H1 (cell line): ENCODE results near the gene PI4KA. TPM values are rescaled to one million over a fixed set of nuclear protein-coding genes. Genes with fewer than 3 reads are reported as not detected.

Source experiments
- CTCF ChIA-PET: fragments of 300-600 bp; sonication (Branson Sonifier 250); formaldehyde crosslinking; loops from one replicate; lab custom pipeline; 2021; ENCODE audit not compliant: partially characterized antibody; lab: Charles Lee
- POLR2A ChIA-PET: fragments of 300-600 bp; sonication (Branson Sonifier 250); formaldehyde crosslinking; loops from one replicate; lab custom pipeline; 2021; ENCODE audit warnings: inconsistent platforms; ENCODE audit not compliant: partially characterized antibody; lab: Charles Lee
- DNase-seq, 2 experiments: peaks; one replicate each; pipeline versions ENCODE4 v3.0.0 to v3.0.0-alpha.2; 2010 to 2022; ENCODE audit warnings: low spot score in 2 of 2, low read depth in 1 of 2, mixed read lengths in 1 of 2
- FAIRE-seq: peaks from 2 replicates; lab custom pipeline; 2011; peaks lifted over from hg19 to GRCh38; lab: Jason Lieb, UNC
- H2AFZ ChIP-seq: 2 replicates; pipeline ENCODE4 v1.8.1; 2012; ENCODE audit warnings: low read length, inconsistent platforms
- H2AK5ac ChIP-seq: 2 replicates; pipeline ENCODE4 v1.6.1; 2013; ENCODE audit warnings: low read depth, low read length
- H2BK120ac ChIP-seq: replicated peaks from 2 replicates; pipeline ENCODE3; 2013; ENCODE audit warnings: low read depth, low read length, inconsistent platforms
- H2BK12ac ChIP-seq: 2 replicates; pipeline ENCODE4 v1.6.1; 2013; ENCODE audit warnings: low read depth, low read length
- H2BK15ac ChIP-seq: 2 replicates; pipeline ENCODE4 v1.6.1; 2013; ENCODE audit warnings: low read length
- H2BK20ac ChIP-seq: 2 replicates; pipeline ENCODE4 v1.6.1; 2013; ENCODE audit warnings: low read length
- H2BK5ac ChIP-seq: 2 replicates; pipeline ENCODE4 v1.6.1; 2013; ENCODE audit warnings: low read depth, low read length
- H3K14ac ChIP-seq: 2 replicates; pipeline ENCODE4 v1.6.1; 2013; ENCODE audit warnings: inconsistent platforms; ENCODE audit not compliant: insufficient read length
- H3K18ac ChIP-seq: 2 replicates; pipeline ENCODE4 v1.6.1; 2013; ENCODE audit warnings: low read length; ENCODE audit errors: extremely low read depth
- H3K23ac ChIP-seq: 2 replicates; pipeline ENCODE4 v1.6.1; 2013; ENCODE audit warnings: inconsistent platforms; ENCODE audit not compliant: insufficient read length
- H3K23me2 ChIP-seq: 2 replicates; pipeline ENCODE4 v1.6.1; 2013; ENCODE audit warnings: low read depth, low read length
- H3K27ac ChIP-seq: 2 replicates; pipeline ENCODE4 v1.6.1; 2011; ENCODE audit warnings: low read depth, low read length, inconsistent platforms
- H3K27me3 ChIP-seq, 4 experiments: replicated peaks in 1 of 4; 1 replicate in 1 of 4; 2 replicates in 3 of 4; pipeline versions ENCODE4 v1.6.1 to v1.8.1; 2011 to 2013; ENCODE audit warnings: low read length in 3 of 4, mild to moderate bottlenecking in 3 of 4, inconsistent platforms in 2 of 4, mixed read lengths in 2 of 4, moderate library complexity in 1 of 4; ENCODE audit not compliant: control insufficient read depth in 3 of 4, insufficient read depth in 3 of 4; ENCODE audit errors: extremely low read depth in 1 of 4
- H3K36me3 ChIP-seq, 4 experiments: 2 replicates each; pipeline versions ENCODE4 v1.6.1 to v1.8.1; 2011 to 2013; ENCODE audit warnings: mild to moderate bottlenecking in 4 of 4, low read length in 3 of 4, moderate library complexity in 2 of 4, control low read depth in 1 of 4, inconsistent platforms in 1 of 4; ENCODE audit not compliant: insufficient read depth in 4 of 4, control insufficient read depth in 2 of 4
- H3K4ac ChIP-seq: replicated peaks from 2 replicates; pipeline ENCODE3; 2013; ENCODE audit warnings: low read length, low read depth, mixed read lengths, inconsistent platforms; ENCODE audit not compliant: insufficient read length
- H3K4me1 ChIP-seq, 4 experiments: replicated peaks in 1 of 4; 1 replicate in 1 of 4; 2 replicates in 3 of 4; pipeline versions ENCODE4 v1.6.1 to v1.8.1; 2011 to 2013; ENCODE audit warnings: low read length in 3 of 4, inconsistent platforms in 2 of 4, mixed read lengths in 1 of 4; ENCODE audit not compliant: insufficient read depth in 4 of 4, control insufficient read depth in 3 of 4
- H3K4me2 ChIP-seq, 2 experiments: 2 replicates each; pipeline versions ENCODE4 v1.6.1 to v1.8.1; 2011 to 2013; ENCODE audit warnings: low read depth in 2 of 2, low read length in 2 of 2, control low read depth in 1 of 2, inconsistent platforms in 1 of 2, mild to moderate bottlenecking in 1 of 2; ENCODE audit not compliant: insufficient read depth in 1 of 2
- H3K4me3 ChIP-seq, 4 experiments: fragments of 200-600, 300-600 bp in 1 of 4; sonication (generic), shearing (Covaris generic), sonication (Bioruptor Twin) in 1 of 4; 2 replicates each; pipeline versions ENCODE4 v1.5.1 to v1.8.1; 2011 to 2016; ENCODE audit warnings: low read length in 4 of 4, low read depth in 3 of 4, control low read depth in 2 of 4, inconsistent platforms in 2 of 4, mild to moderate bottlenecking in 2 of 4, mixed read lengths in 1 of 4, moderate library complexity in 1 of 4; ENCODE audit not compliant: insufficient read depth in 2 of 4; ENCODE audit errors: extremely low read depth in 1 of 4
- H3K56ac ChIP-seq: replicated peaks from 2 replicates; pipeline ENCODE3; 2013; ENCODE audit warnings: low read depth, mild to moderate bottlenecking, mixed read lengths, low read length, inconsistent platforms; ENCODE audit not compliant: insufficient read length
- H3K79me1 ChIP-seq: 2 replicates; pipeline ENCODE4 v1.6.1; 2013; ENCODE audit warnings: low read depth, low read length, control low read depth
- H3K79me2 ChIP-seq, 2 experiments: 2 replicates each; pipeline versions ENCODE4 v1.6.1 to v1.8.1; 2012 to 2013; ENCODE audit warnings: low read length in 2 of 2, mild to moderate bottlenecking in 2 of 2, inconsistent platforms in 1 of 2; ENCODE audit not compliant: insufficient read depth in 2 of 2, control insufficient read depth in 1 of 2
- H3K9ac ChIP-seq, 4 experiments: replicated peaks in 1 of 4; 1 replicate in 1 of 4; 2 replicates in 3 of 4; pipeline versions ENCODE4 v1.6.1 to v1.8.1; 2011 to 2013; ENCODE audit warnings: low read depth in 3 of 4, low read length in 3 of 4, control low read depth in 2 of 4, mild to moderate bottlenecking in 2 of 4, moderate library complexity in 2 of 4, inconsistent platforms in 1 of 4; ENCODE audit errors: extremely low read depth in 1 of 4
- H3K9me3 ChIP-seq, 2 experiments: 2 replicates each; pipeline versions ENCODE4 v1.6.1 to v1.8.1; 2012 to 2013; ENCODE audit warnings: mild to moderate bottlenecking in 2 of 2, moderate library complexity in 2 of 2, control low read depth in 1 of 2, inconsistent platforms in 1 of 2, low read depth in 1 of 2, low read length in 1 of 2, mixed read lengths in 1 of 2; ENCODE audit not compliant: insufficient read depth in 2 of 2
- H4K20me1 ChIP-seq, 2 experiments: replicated peaks in 1 of 2; 2 replicates each; pipeline versions ENCODE3 to v1.8.1; 2011 to 2013; ENCODE audit warnings: inconsistent platforms in 2 of 2, low read length in 2 of 2, mild to moderate bottlenecking in 1 of 2; ENCODE audit not compliant: insufficient read depth in 2 of 2, control insufficient read depth in 1 of 2
- H4K5ac ChIP-seq: 2 replicates; pipeline ENCODE4 v1.6.1; 2013; ENCODE audit warnings: low read length, low read depth, mixed read lengths, inconsistent platforms; ENCODE audit not compliant: insufficient read length
- H4K8ac ChIP-seq: 2 replicates; pipeline ENCODE4 v1.8.0; 2013; ENCODE audit warnings: mild to moderate bottlenecking, moderate library complexity, low read length, inconsistent platforms; ENCODE audit not compliant: insufficient read depth; ENCODE audit errors: extremely low read depth
- H4K91ac ChIP-seq: replicated peaks from 2 replicates; pipeline ENCODE3; 2013; ENCODE audit warnings: low read length, mixed read lengths, inconsistent platforms; ENCODE audit not compliant: insufficient read length
- EP300 ChIP-seq, 2 experiments: IDR thresholded peaks; 1 replicate in 1 of 2; 2 replicates in 1 of 2; pipeline ENCODE4 v1.6.1; 2011 to 2012; ENCODE audit warnings: low read depth in 2 of 2, low read length in 2 of 2, mild to moderate bottlenecking in 2 of 2, borderline replicate concordance in 1 of 2, inconsistent platforms in 1 of 2, moderate library complexity in 1 of 2
- FOSL1 ChIP-seq: IDR thresholded peaks from 2 replicates; pipeline ENCODE4 v1.6.1; 2011; ENCODE audit warnings: mild to moderate bottlenecking, low read depth, low read length, moderate library complexity; ENCODE audit not compliant: insufficient read depth
- SIRT6 ChIP-seq: IDR thresholded peaks from one replicate; pipeline ENCODE4 v1.7.1; 2012; ENCODE audit warnings: low read length, inconsistent platforms
- WGBS, 2 experiments: shearing (Covaris generic) in 1 of 2; methylation state at CpG; one replicate each; pipeline versions ENCODE4 v1.1.6 to v1.1.7; 2013 to 2015; ENCODE audit warnings: low lambda C conversion rate in 2 of 2, mixed read lengths in 2 of 2, inconsistent platforms in 1 of 2, low coverage in 1 of 2, missing lambda C conversion rate in 1 of 2; ENCODE audit not compliant: insufficient replicate concordance in 2 of 2, insufficient coverage in 1 of 2, insufficient read length in 1 of 2; ENCODE audit errors: extremely low coverage in 1 of 2, missing lambda C conversion rate in 1 of 2; 5-methylcytosine and 5-hydroxymethylcytosine counted together
- polyA plus RNA-seq, 7 experiments: library from polyadenylated mRNA; depleted of rRNA in 3 of 7; stranded (reverse) in 5 of 7; unstranded in 2 of 7; fragments of >200 nt in 5 of 7; fragments of 200-250 nt in 2 of 7; gene quantifications; 1 replicate in 5 of 7; 2 replicates in 1 of 7; 4 replicates in 1 of 7; pipeline versions ENCODE4 v1.2.1 to v1.2.3, GENCODE V29; 2011 to 2013; ENCODE audit warnings: missing spikeins in 2 of 7, mixed read lengths in 2 of 7
- total RNA-seq: library from RNA; stranded (reverse); fragmentation: NEBNext Ultra II Directional; extraction: Animal tissue kit (Norgen Biotek cat#: 25700); gene quantifications from 2 replicates; pipeline ENCODE4 v1.2.1, GENCODE V29; 2021
- TF ChIP-seq, protein P1 (sequence below): IDR thresholded peaks from 2 replicates; pipeline ENCODE4 v1.6.1; 2011; ENCODE audit warnings: low read length, improper control_type of control experiment

The PI4KA gene
- total and polyA plus RNA-seq, 2 of the 8 experiments (the other 6 are each of a cell fraction or from before 2014, with no cell fraction given), result 22.5 to 37.7 TPM

DNA sequence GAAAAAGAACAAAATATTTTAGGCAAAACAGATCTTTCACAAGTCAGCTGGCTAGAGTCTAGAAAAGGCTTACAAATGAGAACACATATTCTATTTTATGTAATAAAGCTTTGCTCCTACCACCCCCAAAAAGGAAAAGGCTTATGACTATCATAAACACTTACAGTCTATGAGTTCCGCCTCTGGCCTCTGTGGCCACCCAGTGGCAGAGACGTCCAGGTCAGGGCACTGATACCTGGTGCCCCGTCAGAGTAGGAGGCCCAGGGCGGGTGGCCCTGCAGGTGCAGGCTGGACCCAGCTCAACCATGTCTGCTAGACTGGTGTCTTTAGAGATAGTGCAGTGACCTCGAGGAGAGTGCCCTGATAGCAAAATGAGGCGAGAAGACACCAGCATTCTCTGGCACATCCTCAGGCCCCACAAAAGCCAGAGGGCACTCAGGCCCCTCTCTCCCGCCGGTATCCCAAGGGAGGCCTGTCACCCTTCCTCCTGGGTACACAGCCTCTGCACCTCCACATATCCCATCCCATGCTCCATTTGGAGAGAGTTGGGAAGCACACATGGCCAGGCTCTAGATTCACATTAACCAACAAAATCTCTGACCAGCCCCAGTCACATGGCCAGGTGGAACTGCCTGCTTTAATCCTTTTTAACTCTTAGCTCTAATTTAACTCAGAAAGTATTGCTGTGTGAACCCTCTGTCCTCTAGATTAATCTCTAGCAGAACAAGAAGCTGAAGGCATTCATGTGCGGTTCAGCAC is 112.0 kb downstream of the PI4KA start:
- ChIA-PET CTCF (interaction anchor here (0.8 to 1.6 kb wide), 4 partner anchors 9 to 37 kb away, joined by 3 to 7 read pairs (median 3); no protein-coding TSS in a partner anchor), POLR2A (no interaction called here)
- H3K4ac ChIP-seq, result no peak overlapping the region
- no peak overlapping the region for H4K91ac ChIP-seq
- H2BK5ac ChIP-seq, result no peak overlapping the region
- H3K27ac ChIP-seq, result no peak overlapping the region
- H2AK5ac ChIP-seq, result no peak overlapping the region
- H2BK12ac ChIP-seq, result no peak overlapping the region
- H3K14ac ChIP-seq, result no peak overlapping the region
- TF ChIP-seq SIRT6 (no peak), EP300 (IDR thresholded peaks at IDR 0.05; ENCODE audit: borderline replicate concordance in 1 of 2, low read depth in 2 of 2, low read length in 2 of 2) (no peak), FOSL1 (no peak)
- TF ChIP-seq, protein P1, sequence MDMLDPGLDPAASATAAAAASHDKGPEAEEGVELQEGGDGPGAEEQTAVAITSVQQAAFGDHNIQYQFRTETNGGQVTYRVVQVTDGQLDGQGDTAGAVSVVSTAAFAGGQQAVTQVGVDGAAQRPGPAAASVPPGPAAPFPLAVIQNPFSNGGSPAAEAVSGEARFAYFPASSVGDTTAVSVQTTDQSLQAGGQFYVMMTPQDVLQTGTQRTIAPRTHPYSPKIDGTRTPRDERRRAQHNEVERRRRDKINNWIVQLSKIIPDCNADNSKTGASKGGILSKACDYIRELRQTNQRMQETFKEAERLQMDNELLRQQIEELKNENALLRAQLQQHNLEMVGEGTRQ, result no peak
- no peak overlapping the region for H3K4me2 ChIP-seq
- H3K4me3 ChIP-seq, result no peak overlapping the region
- H3K9me3 ChIP-seq, result no peaks in the 10 kb centered on the region
- no peak for FAIRE-seq
- H2BK15ac ChIP-seq, result no peak overlapping the region
- no peaks in the 10 kb centered on the region for H3K79me1 ChIP-seq
- H3K23me2 ChIP-seq, result no peaks in the 10 kb centered on the region
- H3K56ac ChIP-seq, result no peak overlapping the region
- no peak overlapping the region for H2BK120ac ChIP-seq
- H4K8ac ChIP-seq, result no peak overlapping the region
- no peak overlapping the region for H3K18ac ChIP-seq
- no peaks in the 10 kb centered on the region for H3K4me1 ChIP-seq
- 90% methylated on average over 9 of the region's 9 CpGs; no CpG with 5 or more reads in 1 of the 2 experiments for WGBS, 2 experiments
- DNase-seq, result no peak
- H2AFZ ChIP-seq, result no peak overlapping the region
- no peak overlapping the region for H3K9ac ChIP-seq
- peaks cover 2 to 8% of the 10 kb centered on the region in 2 experiments for H4K20me1 ChIP-seq
- H3K23ac ChIP-seq, result no peak overlapping the region
- no peaks in the 10 kb centered on the region for H3K27me3 ChIP-seq
- H4K5ac ChIP-seq, result no peak overlapping the region
- H2BK20ac ChIP-seq, result no peak overlapping the region
- no peaks in the 10 kb centered on the region; a peak in 3 of 8 replicates for H3K36me3 ChIP-seq
- no peaks in the 10 kb centered on the region for H3K79me2 ChIP-seq
